Measurements from ENCODE around the gene CPNE4.

DNA sequence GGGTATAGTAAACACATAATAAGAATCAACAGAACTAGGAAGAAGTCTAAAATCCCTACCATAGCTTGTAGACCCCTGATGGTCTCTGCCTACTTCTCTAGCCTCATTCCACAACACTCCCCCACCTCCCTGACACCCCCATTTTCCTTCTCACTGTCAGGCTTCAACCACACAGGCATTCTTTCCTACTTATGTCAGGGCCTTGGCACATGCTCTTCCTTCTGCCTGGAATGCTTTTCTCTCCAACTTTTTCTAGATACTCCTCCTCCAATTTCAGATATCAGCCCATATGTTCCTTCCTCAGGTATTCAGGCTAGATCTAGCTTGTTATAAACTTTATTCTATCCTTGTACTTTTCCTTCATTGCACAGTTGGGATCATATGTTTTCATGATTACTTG is 426.1 kb downstream of the CPNE4 start:
- TF ChIP-seq CTCF (IDR thresholded peaks at IDR 0.05; ENCODE audit: low read depth, low read length, poor library complexity, severe bottlenecking) (no peak), EZH2phosphoT487 (IDR thresholded peaks at IDR 0.05; ENCODE audit: borderline replicate concordance, low read length) (no peak)

All from DOHH2 (cell line).